Astrocyte (in vitro differentiated cells and primary cell): Measurements from ENCODE around the gene C1R. TPM values are rescaled to one million over a fixed set of nuclear protein-coding genes. Genes with fewer than 3 reads are reported as not detected.

Experiments
- DNase-seq: peaks from one replicate; pipeline ENCODE4 v3.0.0-alpha.2; 2010; ENCODE audit warnings: low read depth
- FAIRE-seq: peaks from 2 replicates; lab custom pipeline; 2011; peaks lifted over from hg19 to GRCh38; lab: Jason Lieb, UNC
- H2AFZ ChIP-seq: 2 replicates; pipeline ENCODE4 v1.6.0; 2012; ENCODE audit warnings: low read depth, low read length, inconsistent platforms
- H3K27ac ChIP-seq: 2 replicates; pipeline ENCODE4 v1.5.1; 2011; ENCODE audit warnings: low read depth, low read length, inconsistent platforms
- H3K27me3 ChIP-seq: 2 replicates; pipeline ENCODE4 v1.6.0; 2011; ENCODE audit warnings: low read length, inconsistent platforms; ENCODE audit not compliant: insufficient read depth
- H3K36me3 ChIP-seq: 2 replicates; pipeline ENCODE4 v1.5.1; 2011; ENCODE audit warnings: low read length, inconsistent platforms; ENCODE audit not compliant: insufficient read depth
- H3K4me1 ChIP-seq: 2 replicates; pipeline ENCODE4 v1.5.1; 2011; ENCODE audit warnings: low read length, inconsistent platforms; ENCODE audit not compliant: insufficient read depth
- H3K4me2 ChIP-seq: 2 replicates; pipeline ENCODE4 v1.6.0; 2012; ENCODE audit warnings: low read length, inconsistent platforms
- H3K4me3 ChIP-seq: 2 replicates; pipeline ENCODE4 v1.5.1; 2011; ENCODE audit warnings: low read depth, mild to moderate bottlenecking, low read length, inconsistent platforms; ENCODE audit not compliant: insufficient read depth
- H3K79me2 ChIP-seq: 2 replicates; pipeline ENCODE4 v1.6.0; 2012; ENCODE audit warnings: mild to moderate bottlenecking, low read length, inconsistent platforms; ENCODE audit not compliant: insufficient read depth
- H3K9ac ChIP-seq: 2 replicates; pipeline ENCODE4 v1.6.0; 2012; ENCODE audit warnings: mild to moderate bottlenecking, low read length, inconsistent platforms
- H3K9me3 ChIP-seq: 2 replicates; pipeline ENCODE4 v1.5.1; 2012; ENCODE audit warnings: low read depth, mild to moderate bottlenecking, low read length, inconsistent platforms; ENCODE audit not compliant: insufficient read depth
- H4K20me1 ChIP-seq: 2 replicates; pipeline ENCODE4 v1.6.0; 2012; ENCODE audit warnings: low read length, inconsistent platforms; ENCODE audit not compliant: insufficient read depth
- H3K27ac Mint-ChIP-seq: one replicate; pipeline ENCODE4 v1.8.0; 2021; ENCODE audit warnings: mild to moderate bottlenecking, mixed read lengths; ENCODE audit not compliant: unreplicated experiment
- H3K27me3 Mint-ChIP-seq: one replicate; pipeline ENCODE4 v1.8.0; 2021; ENCODE audit warnings: low read depth, mixed read lengths; ENCODE audit not compliant: unreplicated experiment
- H3K36me3 Mint-ChIP-seq: one replicate; pipeline ENCODE4 v1.8.0; 2021; ENCODE audit warnings: low read depth, mixed read lengths; ENCODE audit not compliant: unreplicated experiment
- H3K4me1 Mint-ChIP-seq: one replicate; pipeline ENCODE4 v1.8.0; 2021; ENCODE audit warnings: low read depth, mixed read lengths; ENCODE audit not compliant: unreplicated experiment
- H3K4me3 Mint-ChIP-seq: one replicate; pipeline ENCODE4 v1.8.0; 2021; ENCODE audit warnings: mild to moderate bottlenecking, moderate library complexity, mixed read lengths; ENCODE audit not compliant: unreplicated experiment
- H3K9me3 Mint-ChIP-seq: one replicate; pipeline ENCODE4 v1.8.0; 2021; ENCODE audit warnings: mild to moderate bottlenecking, mixed read lengths; ENCODE audit not compliant: unreplicated experiment
- CTCF ChIP-seq: IDR thresholded peaks from 2 replicates; pipeline ENCODE4 v1.5.1; 2011; ENCODE audit warnings: low read depth, mild to moderate bottlenecking, inconsistent platforms, low read length, moderate library complexity; ENCODE audit not compliant: insufficient read depth
- EZH2 ChIP-seq: IDR thresholded peaks from 2 replicates; pipeline ENCODE4 v1.6.1; 2012; ENCODE audit warnings: mild to moderate bottlenecking, low read length, inconsistent platforms; ENCODE audit not compliant: insufficient read depth
- total RNA-seq: library from RNA; stranded (reverse); gene quantifications from 2 replicates; pipeline ENCODE4 v1.2.1, GENCODE V29; 2021

C1R gene
- total RNA-seq, 1 donor from 2014 or later = 0.86 TPM

GRCh38 chr12:7035463-7035862 lies 56.8 kb downstream of the C1R start:
- Mint-ChIP-seq H3K9me3 (peaks cover 5% of the 10 kb centered on the region), H3K4me3 (no peak overlapping the region), H3K27me3 (peaks cover 4% of the 10 kb centered on the region), H3K27ac (no peak overlapping the region), H3K4me1 (no peaks in the 10 kb centered on the region), H3K36me3 (peaks cover 2% of the 10 kb centered on the region)
- no peaks in the 10 kb centered on the region for H3K36me3 ChIP-seq
- H4K20me1 ChIP-seq = no peaks in the 10 kb centered on the region
- no peaks in the 10 kb centered on the region for H3K9me3 ChIP-seq
- no peak overlapping the region for H3K4me3 ChIP-seq
- H2AFZ ChIP-seq = no peak overlapping the region
- peak; percentile 14 for DNase-seq
- no peak overlapping the region for H3K9ac ChIP-seq
- FAIRE-seq = no peak
- H3K27ac ChIP-seq = no peak overlapping the region
- H3K27me3 ChIP-seq = peaks cover 5% of the 10 kb centered on the region
- TF ChIP-seq CTCF (no peak), EZH2 (no peak)
- H3K4me2 ChIP-seq = no peak overlapping the region
- H3K79me2 ChIP-seq = no peaks in the 10 kb centered on the region
- no peaks in the 10 kb centered on the region for H3K4me1 ChIP-seq

- H3K27me3 Mint-ChIP-seq = peaks cover 4% of the 10 kb centered on the region
- no peak overlapping the region for H3K9ac ChIP-seq
- no peak overlapping the region for H2AFZ ChIP-seq
- H3K9me3 ChIP-seq = no peaks in the 10 kb centered on the region
- peaks cover 5% of the 10 kb centered on the region for H3K27me3 ChIP-seq
- H3K4me2 ChIP-seq = no peak overlapping the region
- H3K27ac ChIP-seq = no peak overlapping the region
- H3K4me1 ChIP-seq = no peaks in the 10 kb centered on the region
- FAIRE-seq (no peak), DNase-seq (no peak)
- H3K4me3 Mint-ChIP-seq = no peak overlapping the region
- peaks cover 7% of the 10 kb centered on the region for H3K9me3 Mint-ChIP-seq
- no peaks in the 10 kb centered on the region for H3K36me3 ChIP-seq
- H3K36me3 Mint-ChIP-seq = peaks cover 2% of the 10 kb centered on the region
- H3K79me2 ChIP-seq = no peaks in the 10 kb centered on the region
- no peak overlapping the region for H3K27ac Mint-ChIP-seq
- no peaks in the 10 kb centered on the region for H4K20me1 ChIP-seq
- no peak overlapping the region for H3K4me3 ChIP-seq
- no peaks in the 10 kb centered on the region for H3K4me1 Mint-ChIP-seq
- no peak for TF ChIP-seq EZH2
- no peak for TF ChIP-seq CTCF
Measured at GRCh38 chr12:7034464-7034863, 57.8 kb downstream of the C1R start.

GRCh38 chr12:7032990-7033389 lies 59.3 kb downstream of the C1R start:
- Mint-ChIP-seq H3K27ac (no peak overlapping the region), H3K4me1 (no peaks in the 10 kb centered on the region), H3K27me3 (peaks cover 4% of the 10 kb centered on the region), H3K9me3 (peaks cover 5% of the 10 kb centered on the region), H3K36me3 (no peaks in the 10 kb centered on the region), H3K4me3 (no peak overlapping the region)
- no peak overlapping the region for H3K27ac ChIP-seq
- TF ChIP-seq EZH2 (no peak), CTCF (no peak)
- no peaks in the 10 kb centered on the region for H3K79me2 ChIP-seq
- no peak overlapping the region for H2AFZ ChIP-seq
- H4K20me1 ChIP-seq = no peaks in the 10 kb centered on the region
- H3K27me3 ChIP-seq = peaks cover 5% of the 10 kb centered on the region
- no peak for FAIRE-seq
- no peak overlapping the region for H3K9ac ChIP-seq
- no peaks in the 10 kb centered on the region for H3K36me3 ChIP-seq
- no peak overlapping the region for H3K4me3 ChIP-seq
- no peaks in the 10 kb centered on the region for H3K9me3 ChIP-seq
- no peak for DNase-seq
- H3K4me1 ChIP-seq = no peaks in the 10 kb centered on the region
- no peak overlapping the region for H3K4me2 ChIP-seq
